ENCODE measurements around the gene APOL6. TPM values are rescaled to one million over a fixed set of nuclear protein-coding genes. Genes with fewer than 3 reads are reported as not detected.

The APOL6 gene, protein sequence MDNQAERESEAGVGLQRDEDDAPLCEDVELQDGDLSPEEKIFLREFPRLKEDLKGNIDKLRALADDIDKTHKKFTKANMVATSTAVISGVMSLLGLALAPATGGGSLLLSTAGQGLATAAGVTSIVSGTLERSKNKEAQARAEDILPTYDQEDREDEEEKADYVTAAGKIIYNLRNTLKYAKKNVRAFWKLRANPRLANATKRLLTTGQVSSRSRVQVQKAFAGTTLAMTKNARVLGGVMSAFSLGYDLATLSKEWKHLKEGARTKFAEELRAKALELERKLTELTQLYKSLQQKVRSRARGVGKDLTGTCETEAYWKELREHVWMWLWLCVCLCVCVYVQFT
- total RNA-seq: 10 to 100 TPM; 42.7 to 44.8 TPM
- 318 to 487 reads per million in 2 donors for total RNA-seq

- H3K9me3 ChIP-seq (ENCODE audit: control insufficient read depth, low read length, poor library complexity, severe bottlenecking): no peaks in the 10 kb centered on the region
- Mint-ChIP-seq H3K27ac (peak within 1 kb of the TSS; percentile 100), H3K27me3 (no peaks in the 10 kb centered on the region), H3K4me1 (peaks cover 28% of the 10 kb centered on the region), H3K4me3 (peak within 1 kb of the TSS; percentile 100), H3K36me3 (ENCODE audit: low read depth) (peaks cover 6% of the 10 kb centered on the region)
- peak in 2 of 3 donors; percentile 22 to 27 for DNase-seq
- ATAC-seq: peak; percentile 79
These were observed at the start of gene APOL6 for GRCh38 chr22:35648066-35649025. APOL6 (plus strand) TSS chr22:35648446; CDS start chr22:35656426, 7,980 bp downstream.

DNA sequence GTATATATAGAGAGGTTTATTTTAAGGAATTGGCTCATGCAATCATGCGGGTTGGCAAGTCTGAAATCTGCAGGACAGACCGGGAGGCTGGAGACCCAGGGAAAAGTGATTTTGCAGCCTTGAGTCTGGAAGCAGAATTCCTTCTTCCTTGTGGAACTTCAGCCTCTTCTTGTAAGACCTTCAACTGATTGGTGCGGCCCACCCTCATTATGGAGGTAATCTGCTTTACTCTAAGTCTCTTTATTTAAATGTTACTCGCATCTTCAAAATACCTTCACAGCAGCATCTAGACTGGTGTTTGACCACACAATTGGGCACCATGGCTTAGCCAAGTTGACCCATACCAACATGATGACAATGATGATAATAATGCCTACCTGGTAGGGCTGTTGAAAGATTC lies 48.9 kb upstream of the APOL6 start:
- no peaks in the 10 kb centered on the region for H3K36me3 Mint-ChIP-seq (ENCODE audit: low read depth)
- ATAC-seq (no peak), DNase-seq (no peak)
- H3K4me1 Mint-ChIP-seq: no peaks in the 10 kb centered on the region
- peaks cover 10% of the 10 kb centered on the region for H3K27me3 Mint-ChIP-seq
- no peaks in the 10 kb centered on the region for H3K9me3 ChIP-seq (ENCODE audit: control insufficient read depth, low read length, poor library complexity, severe bottlenecking)
- no peak overlapping the region for H3K27ac Mint-ChIP-seq
- H3K4me3 Mint-ChIP-seq: no peak overlapping the region

DNA sequence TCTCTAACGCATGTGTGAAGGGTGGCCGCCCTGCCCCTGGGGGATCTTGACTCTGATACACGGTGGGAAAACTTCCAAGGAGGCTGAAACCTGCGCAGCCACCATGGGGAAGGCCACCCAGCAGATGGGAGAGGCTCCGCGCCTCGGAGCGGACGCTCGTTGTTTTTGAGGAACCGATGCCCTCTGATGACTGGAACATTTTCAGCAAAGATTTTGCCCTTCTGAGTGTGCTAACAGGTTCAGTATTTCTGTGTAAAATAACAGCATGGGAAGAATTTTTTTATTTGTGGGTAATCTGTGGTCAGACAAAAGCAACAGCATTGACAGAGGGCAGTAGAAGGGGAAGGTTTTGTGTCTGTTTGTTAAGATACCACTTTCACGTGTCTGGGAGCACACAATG lies 47.8 kb upstream of the APOL6 start:
- no peak overlapping the region for H3K27ac Mint-ChIP-seq

DNA sequence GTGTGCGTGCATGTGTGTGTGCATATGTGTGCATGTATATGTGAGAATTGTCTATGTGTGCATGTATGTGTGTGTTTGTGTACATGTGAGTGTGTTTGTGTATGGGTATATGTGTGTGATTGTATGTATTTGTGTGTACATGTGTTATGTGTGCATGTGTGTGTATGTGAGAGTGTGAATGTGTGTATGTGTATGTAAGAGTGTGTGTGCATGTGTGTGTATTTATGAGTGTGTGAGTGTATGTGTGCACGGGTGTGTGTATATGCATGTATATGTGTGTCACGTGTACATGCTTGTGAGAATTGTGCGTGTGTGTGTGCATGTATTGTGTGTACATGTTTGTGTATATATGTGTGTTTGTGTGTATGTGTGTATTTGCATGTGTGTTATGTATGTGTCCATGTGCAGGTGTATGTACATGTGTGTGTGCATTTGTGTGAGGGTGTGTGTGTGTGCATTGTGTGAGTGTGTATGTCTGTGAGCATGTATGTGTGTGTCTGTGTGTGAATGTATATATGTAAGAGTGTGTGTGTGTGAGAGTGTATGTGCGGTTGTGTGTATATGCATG lies 47.1 kb upstream of the APOL6 start:
- H3K4me1 Mint-ChIP-seq: peaks cover under 1% of the 10 kb centered on the region
- no peaks in the 10 kb centered on the region for H3K9me3 ChIP-seq (ENCODE audit: control insufficient read depth, low read length, poor library complexity, severe bottlenecking)
- no peak for DNase-seq
- H3K27me3 Mint-ChIP-seq: peaks cover 2% of the 10 kb centered on the region
- no peaks in the 10 kb centered on the region for H3K36me3 Mint-ChIP-seq (ENCODE audit: low read depth)
- ATAC-seq: no peak
- no peak overlapping the region for H3K4me3 Mint-ChIP-seq
- H3K27ac Mint-ChIP-seq: no peak overlapping the region

More for the DNA sequence above, 47.8 kb upstream of the APOL6 start:
- ATAC-seq (no peak), DNase-seq (no peak)
- H3K9me3 ChIP-seq (ENCODE audit: control insufficient read depth, low read length, poor library complexity, severe bottlenecking): no peaks in the 10 kb centered on the region
- H3K4me1 Mint-ChIP-seq: no peaks in the 10 kb centered on the region
- no peak overlapping the region for H3K4me3 Mint-ChIP-seq
- H3K36me3 Mint-ChIP-seq (ENCODE audit: low read depth): no peaks in the 10 kb centered on the region
- peaks cover 5% of the 10 kb centered on the region for H3K27me3 Mint-ChIP-seq

DNA sequence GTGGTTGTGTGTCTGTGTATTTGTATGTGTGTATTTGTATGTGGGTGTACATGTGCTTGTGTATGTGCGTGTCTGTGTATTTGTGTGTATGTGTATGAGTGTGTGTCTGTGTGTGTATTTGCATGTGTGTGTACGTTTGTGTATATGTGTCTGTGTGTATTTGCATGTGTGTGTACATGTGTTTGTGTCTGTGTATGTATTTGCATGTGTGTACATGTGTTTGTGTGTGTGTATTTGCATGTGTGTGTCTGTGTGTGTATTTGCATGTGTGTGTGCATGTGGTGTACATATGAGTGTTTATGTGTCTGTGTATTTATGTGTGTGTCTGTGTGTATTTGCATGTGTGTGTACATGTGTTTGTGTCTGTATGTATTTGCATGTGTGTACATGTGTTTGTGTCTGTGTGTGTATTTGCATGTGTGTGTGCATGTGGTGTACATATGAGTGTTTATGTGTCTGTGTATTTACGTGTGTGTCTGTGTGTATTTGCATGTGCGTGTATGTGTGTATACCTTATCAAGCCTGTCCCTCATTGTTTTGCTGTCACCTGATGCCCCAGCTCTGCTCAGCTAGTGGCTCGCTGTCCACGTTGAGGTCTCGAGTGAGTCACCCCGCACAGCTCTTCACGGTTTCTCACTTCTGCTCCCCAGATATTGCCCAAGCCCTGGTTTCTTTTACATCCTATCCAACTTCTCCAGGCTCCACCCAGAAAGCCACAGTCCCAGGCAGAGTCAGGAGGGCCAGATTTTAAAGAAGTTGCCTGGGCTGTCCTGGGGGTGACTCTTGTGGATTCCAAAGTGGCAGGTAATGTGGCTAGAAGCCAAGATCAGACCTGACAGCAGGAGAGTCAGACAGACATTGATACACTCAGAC lies 46.3 kb upstream of the APOL6 start:
- Mint-ChIP-seq H3K27me3 (peaks cover 10% of the 10 kb centered on the region), H3K4me3 (no peak overlapping the region), H3K36me3 (ENCODE audit: low read depth) (no peaks in the 10 kb centered on the region), H3K4me1 (peaks cover 2% of the 10 kb centered on the region), H3K27ac (no peak overlapping the region)
- no peak for DNase-seq
- peak; percentile 27 for ATAC-seq
- no peaks in the 10 kb centered on the region for H3K9me3 ChIP-seq (ENCODE audit: control insufficient read depth, low read length, poor library complexity, severe bottlenecking)

DNA sequence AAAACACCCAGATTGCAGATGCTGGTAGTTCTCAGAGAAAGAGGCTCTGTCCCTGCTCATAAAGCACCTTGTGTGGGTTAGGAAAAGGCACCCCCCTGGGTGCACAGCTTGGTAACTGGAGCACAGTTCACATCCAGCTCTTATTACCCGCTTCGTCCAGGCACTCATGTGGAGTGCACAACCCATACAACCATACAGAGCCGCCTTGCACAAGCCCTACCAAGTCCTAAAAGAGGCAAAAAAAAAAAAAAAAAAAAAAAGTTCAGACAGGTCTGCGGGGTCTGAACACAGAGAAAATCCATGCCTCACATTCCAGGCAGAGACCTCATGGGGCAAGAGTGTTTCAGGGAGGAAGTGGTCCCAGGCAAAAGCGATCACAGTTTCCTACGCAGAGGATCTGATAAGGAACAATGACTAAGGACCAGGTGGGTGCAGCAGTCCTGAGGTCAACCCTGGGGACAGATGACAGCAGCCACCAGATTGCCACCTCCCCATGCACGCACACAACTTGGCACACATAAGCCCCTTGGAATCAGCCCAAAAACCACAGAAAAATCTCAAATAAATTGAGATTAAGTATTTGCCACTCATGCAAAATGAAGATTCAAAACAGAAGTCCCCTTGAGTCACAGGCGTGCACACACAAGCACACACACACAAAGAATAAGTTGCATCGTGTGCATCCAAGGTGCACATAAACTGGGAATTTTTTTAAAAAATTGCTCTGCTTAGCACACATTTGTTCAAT lies 43.5 kb upstream of the APOL6 start:
- DNase-seq (no peak), ATAC-seq (no peak)
- Mint-ChIP-seq H3K27me3 (peaks cover 35% of the 10 kb centered on the region), H3K4me1 (peaks cover 2% of the 10 kb centered on the region), H3K36me3 (ENCODE audit: low read depth) (no peaks in the 10 kb centered on the region), H3K4me3 (no peak overlapping the region), H3K27ac (no peak overlapping the region)
- H3K9me3 ChIP-seq (ENCODE audit: control insufficient read depth, low read length, poor library complexity, severe bottlenecking): no peaks in the 10 kb centered on the region

DNA sequence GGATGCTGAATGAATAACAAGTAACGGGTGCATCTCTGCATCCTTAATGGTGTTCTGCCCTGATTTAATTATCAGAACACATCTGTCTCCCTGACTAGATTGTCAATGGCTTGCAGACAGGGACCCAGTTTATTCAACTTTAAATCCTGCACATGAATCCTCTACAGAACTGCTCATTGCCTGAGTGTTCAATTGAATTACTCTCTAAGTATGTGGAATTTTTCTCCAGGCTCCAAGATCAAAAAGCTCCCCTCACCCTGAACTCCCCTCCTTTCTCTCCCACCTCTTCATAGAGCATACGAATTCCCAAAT lies 42.9 kb upstream of the APOL6 start:
- Mint-ChIP-seq H3K4me1 (peaks cover 2% of the 10 kb centered on the region), H3K27me3 (peaks cover 41% of the 10 kb centered on the region), H3K36me3 (ENCODE audit: low read depth) (no peaks in the 10 kb centered on the region), H3K4me3 (no peak overlapping the region), H3K27ac (no peak overlapping the region)
- H3K9me3 ChIP-seq (ENCODE audit: control insufficient read depth, low read length, poor library complexity, severe bottlenecking): no peaks in the 10 kb centered on the region
- ATAC-seq: no peak
- no peak for DNase-seq

GRCh38 chr22:35605851-35606481 lies 42.3 kb upstream of the APOL6 start:
- H3K9me3 ChIP-seq (ENCODE audit: control insufficient read depth, low read length, poor library complexity, severe bottlenecking): no peaks in the 10 kb centered on the region
- Mint-ChIP-seq H3K4me1 (peaks cover 2% of the 10 kb centered on the region), H3K27me3 (peaks cover 46% of the 10 kb centered on the region), H3K4me3 (no peak overlapping the region), H3K36me3 (ENCODE audit: low read depth) (no peaks in the 10 kb centered on the region), H3K27ac (no peak overlapping the region)
- DNase-seq: no peak
- ATAC-seq: no peak

DNA sequence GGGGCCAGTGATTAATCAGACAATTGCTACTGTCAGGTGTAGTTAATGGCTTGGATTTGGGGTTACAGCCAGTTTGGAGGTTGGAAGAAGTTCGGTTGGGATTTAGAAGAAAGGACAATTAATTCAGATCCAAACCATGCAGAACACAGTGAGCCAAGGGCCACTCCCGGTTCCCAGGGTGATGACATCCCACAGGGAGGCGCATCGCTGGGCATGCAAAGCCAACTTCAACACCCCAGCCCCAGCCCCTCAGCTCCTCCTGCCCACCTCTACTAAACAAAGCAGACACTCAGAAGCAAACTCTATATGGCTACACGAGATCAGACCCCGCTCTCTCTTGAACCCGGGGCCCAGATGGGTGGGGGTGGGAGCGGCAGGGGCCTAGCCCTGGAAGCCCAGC lies 41.3 kb upstream of the APOL6 start:
- DNase-seq (no peak), ATAC-seq (no peak)
- Mint-ChIP-seq H3K27ac (no peak overlapping the region), H3K4me1 (peaks cover 2% of the 10 kb centered on the region), H3K4me3 (no peak overlapping the region), H3K27me3 (peaks cover 51% of the 10 kb centered on the region), H3K36me3 (ENCODE audit: low read depth) (no peaks in the 10 kb centered on the region)
- no peaks in the 10 kb centered on the region for H3K9me3 ChIP-seq (ENCODE audit: control insufficient read depth, low read length, poor library complexity, severe bottlenecking)

GRCh38 chr22:35608088-35608487 lies 40.2 kb upstream of the APOL6 start:
- ATAC-seq (no peak), DNase-seq (no peak)
- peaks cover 51% of the 10 kb centered on the region for H3K27me3 Mint-ChIP-seq
- no peak overlapping the region for H3K4me3 Mint-ChIP-seq
- no peaks in the 10 kb centered on the region for H3K9me3 ChIP-seq (ENCODE audit: control insufficient read depth, low read length, poor library complexity, severe bottlenecking)
- H3K4me1 Mint-ChIP-seq: peaks cover 2% of the 10 kb centered on the region
- no peak overlapping the region for H3K27ac Mint-ChIP-seq
- no peaks in the 10 kb centered on the region for H3K36me3 Mint-ChIP-seq (ENCODE audit: low read depth)

- no peak overlapping the region for H3K27ac Mint-ChIP-seq
These were observed 39.0 kb upstream of the APOL6 start for GRCh38 chr22:35609261-35609660.

DNA sequence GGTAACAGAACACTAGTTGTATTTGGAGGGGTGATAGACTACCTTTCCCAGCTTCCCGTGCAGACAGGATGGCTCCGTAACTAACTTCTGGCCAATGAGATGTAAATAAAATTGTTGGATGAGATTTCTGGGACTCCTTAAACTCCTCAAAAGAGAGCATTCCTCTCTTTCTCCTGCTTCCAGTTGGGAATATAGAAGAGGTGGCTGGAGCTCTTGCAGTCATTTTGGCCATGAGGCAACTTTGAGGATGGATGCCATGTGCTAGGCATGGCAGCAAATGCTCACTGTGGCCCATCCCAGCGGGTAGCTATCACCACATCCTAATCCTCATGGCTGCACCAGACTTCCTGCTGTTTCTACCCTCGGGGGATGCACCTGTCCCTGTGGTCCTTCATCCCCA lies 38.5 kb upstream of the APOL6 start:
- Mint-ChIP-seq H3K4me1 (peaks cover 2% of the 10 kb centered on the region), H3K27me3 (peaks cover 51% of the 10 kb centered on the region), H3K27ac (no peak overlapping the region), H3K4me3 (no peak overlapping the region), H3K36me3 (ENCODE audit: low read depth) (no peaks in the 10 kb centered on the region)
- DNase-seq: no peak
- no peak for ATAC-seq
- H3K9me3 ChIP-seq (ENCODE audit: control insufficient read depth, low read length, poor library complexity, severe bottlenecking): no peaks in the 10 kb centered on the region

More at GRCh38 chr22:35609261-35609660, 39.0 kb upstream of the APOL6 start:
- H3K9me3 ChIP-seq (ENCODE audit: control insufficient read depth, low read length, poor library complexity, severe bottlenecking): no peaks in the 10 kb centered on the region
- Mint-ChIP-seq H3K36me3 (ENCODE audit: low read depth) (no peaks in the 10 kb centered on the region), H3K4me3 (no peak overlapping the region), H3K27me3 (peaks cover 51% of the 10 kb centered on the region), H3K4me1 (peaks cover 2% of the 10 kb centered on the region)
- ATAC-seq (no peak), DNase-seq (no peak)
